ENCODE results near the gene WDTC1. TPM values are rescaled to one million over a fixed set of nuclear protein-coding genes. Genes with fewer than 3 reads are reported as not detected.

The WDTC1 gene
- total RNA-seq, 1 donor from 2014 or later = 30.3 TPM

GRCh38 chr1:27356277-27356618 lies 121.8 kb downstream of the WDTC1 start:
- DNase-seq (ENCODE audit: low spot score) = no peak

- peak; percentile 84 for DNase-seq (ENCODE audit: low spot score)
Observed at GRCh38 chr1:27356619-27357280, 122.3 kb downstream of the WDTC1 start.

GRCh38 chr1:27357281-27358037 lies 123.0 kb downstream of the WDTC1 start:
- peak; percentile 75 for DNase-seq (ENCODE audit: low spot score)

Other genes with a start within 250 kb of the WDTC1 start
- 46.6 TPM for gene TRNP1, start 240.9 kb upstream of the WDTC1 start, total RNA-seq
- 10.2 TPM for gene TENT5B, start 221.8 kb upstream of the WDTC1 start, total RNA-seq
- 79.4 TPM for gene SLC9A1, start 79.5 kb upstream of the WDTC1 start, total RNA-seq
- gene TMEM222, start 87.5 kb downstream of the WDTC1 start, total RNA-seq = 54.1 TPM
- gene SYTL1, start 107.4 kb downstream of the WDTC1 start, total RNA-seq = 93.6 TPM
- gene MAP3K6, start 132.3 kb downstream of the WDTC1 start, total RNA-seq = 75.5 TPM
- gene FCN3, start 140.2 kb downstream of the WDTC1 start, total RNA-seq = 2.1 TPM
- gene CD164L2, start 148.7 kb downstream of the WDTC1 start, total RNA-seq = not detected
- 0.47 TPM for gene GPR3, start 158.0 kb downstream of the WDTC1 start, total RNA-seq